Measurements from ENCODE around the gene TTLL3.

TTLL3 gene

GRCh38 chr3:9780910-9781309, 29.2 kb upstream of the TTLL3 start:
- ChIA-PET CTCF (interaction anchor here (0.7 to 2.0 kb wide), 3 partner anchors 7 to 23 kb away, joined by 3 to 7 read pairs (median 3); no protein-coding TSS in a partner anchor), POLR2A (interaction anchor here (0.8 to 1.1 kb wide), 2 partner anchors 9 to 12 kb away, joined by 3 read pairs; partner anchors contain the start of genes ARPC4 and TADA3)
- H3K4me3 ChIP-seq (ENCODE audit: low read depth, low read length), result no peak overlapping the region
- no peak for DNase-seq (ENCODE audit: low read depth, low spot score)
- no peak for TF ChIP-seq CTCF (IDR thresholded peaks at IDR 0.05; ENCODE audit: insufficient read depth, low read length, missing control alignments)

- no peak overlapping the region for H3K4me3 ChIP-seq (ENCODE audit: low read depth, low read length)
- ChIA-PET CTCF (interaction anchor here (1.9 to 2.0 kb wide), 2 partner anchors 9 to 165 kb away, joined by 6 to 7 read pairs; no protein-coding TSS in a partner anchor), POLR2A (interaction anchor here (0.7 to 1.1 kb wide), 3 partner anchors 9 to 11 kb away, joined by 3 read pairs; partner anchors contain the start of genes ARPC4, CAMK1 and TADA3)
- no peak for DNase-seq (ENCODE audit: low read depth, low spot score)
- TF ChIP-seq CTCF (IDR thresholded peaks at IDR 0.05; ENCODE audit: insufficient read depth, low read length, missing control alignments), result no peak
Measured at GRCh38 chr3:9781551-9781950, 28.5 kb upstream of the TTLL3 start.

- POLR2A ChIA-PET, result interaction anchor here (0.7 to 1.1 kb wide), 3 partner anchors 8 to 12 kb away, joined by 3 read pairs; partner anchors contain the start of genes ARPC4, CAMK1 and TADA3
- DNase-seq (ENCODE audit: low read depth, low spot score), result no peak
- no peak for TF ChIP-seq CTCF (IDR thresholded peaks at IDR 0.05; ENCODE audit: insufficient read depth, low read length, missing control alignments)
- no peak overlapping the region for H3K4me3 ChIP-seq (ENCODE audit: low read depth, low read length)
- CTCF ChIA-PET, result interaction anchor here (1.9 to 2.0 kb wide), 2 partner anchors 9 to 164 kb away, joined by 6 to 7 read pairs; no protein-coding TSS in a partner anchor
Measured at GRCh38 chr3:9781978-9782603, 28.0 kb upstream of the TTLL3 start.

- ChIA-PET POLR2A (no interaction called here), CTCF (interaction anchor here (0.6 to 1.9 kb wide), 2 partner anchors 164 to 812 kb away, joined by 3 to 6 read pairs; no protein-coding TSS in a partner anchor)
- no peak for DNase-seq (ENCODE audit: low read depth, low spot score)
Measured at GRCh38 chr3:9782770-9783169, 27.3 kb upstream of the TTLL3 start.

GRCh38 chr3:9783954-9784353, 26.1 kb upstream of the TTLL3 start:
- DNase-seq (ENCODE audit: low read depth, low spot score), result no peak
- ChIA-PET CTCF (no interaction called here), POLR2A (interaction anchor here (1.6 kb wide), 1 partner anchor 9 kb away, joined by 3 read pairs; the partner anchor contains the start of genes ARPC4 and TADA3)
- H3K4me3 ChIP-seq (ENCODE audit: low read depth, low read length), result no peak overlapping the region
- TF ChIP-seq CTCF (IDR thresholded peaks at IDR 0.05; ENCODE audit: insufficient read depth, low read length, missing control alignments), result no peak

More at GRCh38 chr3:9782770-9783169, 27.3 kb upstream of the TTLL3 start:
- TF ChIP-seq CTCF (IDR thresholded peaks at IDR 0.05; ENCODE audit: insufficient read depth, low read length, missing control alignments), result no peak
- H3K4me3 ChIP-seq (ENCODE audit: low read depth, low read length), result no peak overlapping the region

GRCh38 chr3:9784965-9785364, 25.1 kb upstream of the TTLL3 start:
- TF ChIP-seq CTCF (IDR thresholded peaks at IDR 0.05; ENCODE audit: insufficient read depth, low read length, missing control alignments), result no peak
- ChIA-PET CTCF (no interaction called here), POLR2A (interaction anchor here (1.6 kb wide), 1 partner anchor 8 kb away, joined by 3 read pairs; the partner anchor contains the start of genes ARPC4 and TADA3)
- no peak overlapping the region for H3K4me3 ChIP-seq (ENCODE audit: low read depth, low read length)
- DNase-seq (ENCODE audit: low read depth, low spot score), result no peak

Data from AG04449 (cell line).